ENCODE measurements around the gene GLIPR2. TPM values are rescaled to one million over a fixed set of nuclear protein-coding genes. Genes with fewer than 3 reads are reported as not detected.
A peak's percentile ranks its signal among the peaks of the same experiment; 100 is the strongest.

Gene GLIPR2
- total and polyA plus RNA-seq, 2 of the 13 experiments (the other 11 are each of a cell fraction or from before 2014, with no cell fraction given), result 0.08 to 0.42 TPM

GRCh38 chr9:36207546-36208012, 71.0 kb downstream of the GLIPR2 start (continued):
- TF ChIP-seq POLR2AphosphoS2 (IDR thresholded peaks at IDR 0.05; ENCODE audit: low read depth, low read length) (no peak), ZNF326 (CRISPR knock-in tag; IDR thresholded peaks at IDR 0.05; ENCODE audit: borderline replicate concordance) (no peak), KLF15 (CRISPR knock-in tag; IDR thresholded peaks at IDR 0.05; ENCODE audit: borderline replicate concordance) (no peak), HDAC2 (CRISPR knock-in tag; IDR thresholded peaks at IDR 0.05) (peak; percentile 35), ZSCAN5A (CRISPR knock-in tag; IDR thresholded peaks at IDR 0.05; ENCODE audit: borderline replicate concordance) (no peak), KLF16 (CRISPR knock-in tag; IDR thresholded peaks at IDR 0.05) (no peak), ZNF75D (CRISPR knock-in tag; IDR thresholded peaks at IDR 0.05; ENCODE audit: borderline replicate concordance) (no peak), TAF15 (IDR thresholded peaks at IDR 0.05; ENCODE audit: low read depth, low read length, poor library complexity, severe bottlenecking) (no peak), PTBP1 (IDR thresholded peaks at IDR 0.05; ENCODE audit: low read depth, low read length, poor library complexity, severe bottlenecking) (no peak), CREM (IDR thresholded peaks at IDR 0.05) (peak; percentile 50), CREM (CRISPR knock-in tag; IDR thresholded peaks at IDR 0.05) (no peak), ZNF124 (CRISPR knock-in tag; IDR thresholded peaks at IDR 0.05) (no peak), THAP11 (CRISPR knock-in tag; IDR thresholded peaks at IDR 0.05) (peak; percentile 30; the same call in 1 of the 2 replicates), PLRG1 (conservative IDR thresholded peaks at IDR 0.05) (no peak), SYNCRIP (IDR thresholded peaks at IDR 0.05; ENCODE audit: insufficient read depth, low read depth, low read length) (no peak), XRCC5 (optimal IDR thresholded peaks at IDR 0.05; ENCODE audit: low read length) (no peak), HDAC6 (IDR thresholded peaks at IDR 0.05; ENCODE audit: low read depth, low read length) (no peak), FIP1L1 (IDR thresholded peaks at IDR 0.05; ENCODE audit: borderline replicate concordance, insufficient read depth, low read depth, low read length) (no peak), SETDB1 (CRISPR knock-in tag; IDR thresholded peaks at IDR 0.05; ENCODE audit: borderline replicate concordance) (no peak), TFDP1 (CRISPR knock-in tag; IDR thresholded peaks at IDR 0.05; ENCODE audit: borderline replicate concordance) (no peak)
- TF ChIP-seq, protein P1, sequence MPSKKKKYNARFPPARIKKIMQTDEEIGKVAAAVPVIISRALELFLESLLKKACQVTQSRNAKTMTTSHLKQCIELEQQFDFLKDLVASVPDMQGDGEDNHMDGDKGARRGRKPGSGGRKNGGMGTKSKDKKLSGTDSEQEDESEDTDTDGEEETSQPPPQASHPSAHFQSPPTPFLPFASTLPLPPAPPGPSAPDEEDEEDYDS (CRISPR knock-in tag; IDR thresholded peaks at IDR 0.05), result no peak; the same call in 1 of the 2 replicates
- TF ChIP-seq, protein P2, sequence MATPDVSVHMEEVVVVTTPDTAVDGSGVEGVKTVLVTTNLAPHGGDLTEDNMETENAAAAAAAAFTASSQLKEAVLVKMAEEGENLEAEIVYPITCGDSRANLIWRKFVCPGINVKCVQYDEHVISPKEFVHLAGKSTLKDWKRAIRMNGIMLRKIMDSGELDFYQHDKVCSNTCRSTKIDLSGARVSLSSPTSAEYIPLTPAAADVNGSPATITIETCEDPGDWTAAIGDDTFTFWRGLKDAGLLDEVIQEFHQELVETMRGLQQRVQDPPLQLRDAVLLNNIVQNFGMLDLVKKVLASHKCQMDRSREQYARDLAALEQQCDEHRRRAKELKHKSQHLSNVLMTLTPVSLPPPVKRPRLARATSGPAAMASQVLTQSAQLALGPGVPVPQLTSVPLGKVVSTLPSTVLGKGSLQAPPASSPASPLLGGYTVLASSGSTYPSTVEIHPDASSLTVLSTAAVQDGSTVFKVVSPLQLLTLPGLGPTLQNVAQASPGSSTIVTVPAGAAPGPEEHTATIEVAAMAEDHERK (CRISPR knock-in tag; IDR thresholded peaks at IDR 0.05; ENCODE audit: low read depth), result no peak
- TF ChIP-seq, protein P3, sequence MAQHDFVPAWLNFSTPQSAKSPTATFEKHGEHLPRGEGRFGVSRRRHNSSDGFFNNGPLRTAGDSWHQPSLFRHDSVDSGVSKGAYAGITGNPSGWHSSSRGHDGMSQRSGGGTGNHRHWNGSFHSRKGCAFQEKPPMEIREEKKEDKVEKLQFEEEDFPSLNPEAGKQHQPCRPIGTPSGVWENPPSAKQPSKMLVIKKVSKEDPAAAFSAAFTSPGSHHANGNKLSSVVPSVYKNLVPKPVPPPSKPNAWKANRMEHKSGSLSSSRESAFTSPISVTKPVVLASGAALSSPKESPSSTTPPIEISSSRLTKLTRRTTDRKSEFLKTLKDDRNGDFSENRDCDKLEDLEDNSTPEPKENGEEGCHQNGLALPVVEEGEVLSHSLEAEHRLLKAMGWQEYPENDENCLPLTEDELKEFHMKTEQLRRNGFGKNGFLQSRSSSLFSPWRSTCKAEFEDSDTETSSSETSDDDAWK (CRISPR knock-in tag; IDR thresholded peaks at IDR 0.05), result no peak
- TF ChIP-seq, protein P4, sequence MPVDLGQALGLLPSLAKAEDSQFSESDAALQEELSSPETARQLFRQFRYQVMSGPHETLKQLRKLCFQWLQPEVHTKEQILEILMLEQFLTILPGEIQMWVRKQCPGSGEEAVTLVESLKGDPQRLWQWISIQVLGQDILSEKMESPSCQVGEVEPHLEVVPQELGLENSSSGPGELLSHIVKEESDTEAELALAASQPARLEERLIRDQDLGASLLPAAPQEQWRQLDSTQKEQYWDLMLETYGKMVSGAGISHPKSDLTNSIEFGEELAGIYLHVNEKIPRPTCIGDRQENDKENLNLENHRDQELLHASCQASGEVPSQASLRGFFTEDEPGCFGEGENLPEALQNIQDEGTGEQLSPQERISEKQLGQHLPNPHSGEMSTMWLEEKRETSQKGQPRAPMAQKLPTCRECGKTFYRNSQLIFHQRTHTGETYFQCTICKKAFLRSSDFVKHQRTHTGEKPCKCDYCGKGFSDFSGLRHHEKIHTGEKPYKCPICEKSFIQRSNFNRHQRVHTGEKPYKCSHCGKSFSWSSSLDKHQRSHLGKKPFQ (CRISPR knock-in tag; IDR thresholded peaks at IDR 0.05; ENCODE audit: insufficient replicate concordance), result no peak
